Ovary (tissue), 3 donors: ENCODE results near the gene POLN.

Experiments
- CTCF ChIP-seq, 3 donors: fragments of 450-650 bp in 2 of 3; fragments of 200-600 bp in 1 of 3; IDR thresholded peaks; one replicate each; pipeline versions ENCODE4 v1.5.1 to v1.8.0; 2016 to 2022; ENCODE audit warnings: antibody characterized with exemption in 3 of 3, mild to moderate bottlenecking in 1 of 3
- POLR2A ChIP-seq: fragments of 450-650 bp; IDR thresholded peaks from one replicate; pipeline ENCODE4 v1.6.1; 2017; ENCODE audit warnings: antibody characterized with exemption, mild to moderate bottlenecking, moderate library complexity
- donor health status: DM: no; HTN: no; CAD: no.

- TF ChIP-seq CTCF (IDR thresholded peaks at IDR 0.05) (no peak), POLR2A (no peak)
Observed at GRCh38 chr4:2289955-2290333, 48.0 kb upstream of the POLN start.
